SK-N-MC (cell line): ENCODE data around the gene S100A6.
A peak's percentile ranks its signal among the peaks of the same experiment; 100 is the strongest.
"Not testable (repeated sequence)": the region's sequence is repeated elsewhere in the genome, so short reads cannot be mapped to it uniquely, and the experiment has no call there.

Experiments
- DNase-seq: peaks from one replicate; pipeline ENCODE4 v3.0.0-alpha.2; 2011; ENCODE audit warnings: low read depth, low spot score
- H3K27ac ChIP-seq: fragments of 200-600 bp; sonication (generic); 2 replicates; pipeline ENCODE4 v1.5.1; 2016; ENCODE audit warnings: mixed run types
- H3K36me3 ChIP-seq: fragments of 200-600 bp; sonication (generic); 2 replicates; pipeline ENCODE4 v1.6.1; 2017; ENCODE audit warnings: antibody characterized with exemption, low read length, mixed read lengths; ENCODE audit not compliant: insufficient read depth
- H3K4me3 ChIP-seq: fragments of 200-600 bp; sonication (generic); 2 replicates; pipeline ENCODE4 v1.5.1; 2016
- H3K9ac ChIP-seq: fragments of 200-600 bp; sonication (generic); 2 replicates; pipeline ENCODE4 v1.8.0; 2017; ENCODE audit warnings: mixed run types, mixed read lengths; ENCODE audit not compliant: insufficient read length
- H3K9me3 ChIP-seq: fragments of 200-600 bp; sonication (generic); 2 replicates; pipeline ENCODE4 v1.6.1; 2017; ENCODE audit warnings: low read depth, mild to moderate bottlenecking, antibody characterized with exemption, low read length, moderate library complexity, mixed read lengths
- EZH2 ChIP-seq: fragments of 200-600 bp; sonication (generic); IDR thresholded peaks from one replicate; pipeline ENCODE4 v1.6.1; 2017; ENCODE audit warnings: antibody characterized with exemption
- FOXP2 ChIP-seq: optimal IDR thresholded peaks from 2 replicates; pipeline ENCODE3; 2011; ENCODE audit warnings: mild to moderate bottlenecking, moderate library complexity; ENCODE audit not compliant: insufficient read depth; ENCODE audit errors: extremely low read length, control extremely low read depth
- POLR2AphosphoS5 ChIP-seq: IDR thresholded peaks from 2 replicates; pipeline ENCODE4 v1.6.1; 2012; ENCODE audit warnings: mild to moderate bottlenecking, low read depth, low read length, borderline replicate concordance

Gene S100A6

GRCh38 chr1:153535242-153536011 lies at the start of gene S100A6:
TSS of gene S100A6 (minus strand) at chr1:153535991. CDS start at chr1:153535339, 652 bp downstream.
- no peak within 1 kb of the TSS for H3K9ac ChIP-seq
- no peaks in the 10 kb centered on the region for H3K36me3 ChIP-seq
- no peak for DNase-seq
- H3K27ac ChIP-seq, result no peak within 1 kb of the TSS
- H3K4me3 ChIP-seq, result no peak within 1 kb of the TSS
- H3K9me3 ChIP-seq, result no peaks in the 10 kb centered on the region
- TF ChIP-seq POLR2AphosphoS5 (no peak), EZH2 (no peak), FOXP2 (no peak)

GRCh38 chr1:153585006-153585405 lies 49.2 kb upstream of the S100A6 start:
- 0 out of 2 replicates have a peak overlapping the region, but pooled peaks have one; percentile 20 for H3K27ac ChIP-seq
- no peak overlapping the region for H3K9ac ChIP-seq
- TF ChIP-seq POLR2AphosphoS5 (no peak), FOXP2 (no peak), EZH2 (no peak)
- H3K4me3 ChIP-seq, result no peak overlapping the region
- no peaks in the 10 kb centered on the region for H3K36me3 ChIP-seq
- no peaks in the 10 kb centered on the region for H3K9me3 ChIP-seq
- no peak for DNase-seq

- Histone ChIP-seq H3K9ac (no peak overlapping the region), H3K36me3 (no peaks in the 10 kb centered on the region), H3K27ac (no peak overlapping the region), H3K4me3 (no peak overlapping the region), H3K9me3 (no peaks in the 10 kb centered on the region)
- DNase-seq, result no peak
- TF ChIP-seq POLR2AphosphoS5 (no peak), EZH2 (no peak), FOXP2 (no peak)
Observed at GRCh38 chr1:153583976-153584375, 48.2 kb upstream of the S100A6 start.

GRCh38 chr1:153583514-153583913 lies 47.7 kb upstream of the S100A6 start:
- H3K9me3 ChIP-seq, H3K27ac ChIP-seq, H3K36me3 ChIP-seq, H3K4me3 ChIP-seq, H3K9ac ChIP-seq, DNase-seq: not testable (repeated sequence)

- H3K4me3 ChIP-seq, H3K9me3 ChIP-seq, H3K36me3 ChIP-seq, DNase-seq, H3K9ac ChIP-seq, H3K27ac ChIP-seq: not testable (repeated sequence)
Observed at GRCh38 chr1:153582836-153583235, 47.0 kb upstream of the S100A6 start.

- TF ChIP-seq POLR2AphosphoS5 (no peak), EZH2 (no peak), FOXP2 (no peak)
- no peaks in the 10 kb centered on the region for H3K36me3 ChIP-seq
- H3K9me3 ChIP-seq, result no peaks in the 10 kb centered on the region
- no peak for DNase-seq
- H3K9ac ChIP-seq, result no peak overlapping the region
- H3K27ac ChIP-seq, result no peak overlapping the region
- no peak overlapping the region for H3K4me3 ChIP-seq
Observed at GRCh38 chr1:153578936-153579335, 43.1 kb upstream of the S100A6 start.

GRCh38 chr1:153578490-153578889 lies 42.7 kb upstream of the S100A6 start:
- no peak overlapping the region for H3K27ac ChIP-seq
- no peaks in the 10 kb centered on the region for H3K9me3 ChIP-seq
- H3K4me3 ChIP-seq, result no peak overlapping the region
- no peak for DNase-seq
- H3K36me3 ChIP-seq, result no peaks in the 10 kb centered on the region
- TF ChIP-seq EZH2 (no peak), POLR2AphosphoS5 (no peak), FOXP2 (no peak)
- H3K9ac ChIP-seq, result no peak overlapping the region

GRCh38 chr1:153577624-153578051 lies 41.8 kb upstream of the S100A6 start:
- Histone ChIP-seq H3K9me3 (no peaks in the 10 kb centered on the region), H3K36me3 (no peaks in the 10 kb centered on the region), H3K9ac (no peak overlapping the region), H3K27ac (no peak overlapping the region), H3K4me3 (no peak overlapping the region)
- no peak for DNase-seq
- TF ChIP-seq FOXP2 (no peak), POLR2AphosphoS5 (no peak), EZH2 (no peak)

GRCh38 chr1:153577138-153577537 lies 41.3 kb upstream of the S100A6 start:
- H3K4me3 ChIP-seq, result no peak overlapping the region
- no peak overlapping the region for H3K27ac ChIP-seq
- no peaks in the 10 kb centered on the region for H3K36me3 ChIP-seq
- no peak overlapping the region for H3K9ac ChIP-seq
- no peaks in the 10 kb centered on the region for H3K9me3 ChIP-seq
- DNase-seq, result no peak
- TF ChIP-seq POLR2AphosphoS5, result no peak
- no peak for TF ChIP-seq EZH2
- TF ChIP-seq FOXP2, result no peak

- DNase-seq, H3K36me3 ChIP-seq, H3K9ac ChIP-seq, H3K9me3 ChIP-seq, H3K27ac ChIP-seq, H3K4me3 ChIP-seq: not testable (repeated sequence)
Observed at GRCh38 chr1:153575497-153575896, 39.7 kb upstream of the S100A6 start.

- H3K9me3 ChIP-seq, DNase-seq, H3K9ac ChIP-seq, H3K36me3 ChIP-seq, H3K4me3 ChIP-seq, H3K27ac ChIP-seq: not testable (repeated sequence)
Observed at GRCh38 chr1:153575081-153575491, 39.3 kb upstream of the S100A6 start.
